Measurements from ENCODE around the gene ARHGEF35.
"Not testable (repeated sequence)": the region's sequence is repeated elsewhere in the genome, so short reads cannot be mapped to it uniquely, and the experiment has no call there.

Gene ARHGEF35

DNA sequence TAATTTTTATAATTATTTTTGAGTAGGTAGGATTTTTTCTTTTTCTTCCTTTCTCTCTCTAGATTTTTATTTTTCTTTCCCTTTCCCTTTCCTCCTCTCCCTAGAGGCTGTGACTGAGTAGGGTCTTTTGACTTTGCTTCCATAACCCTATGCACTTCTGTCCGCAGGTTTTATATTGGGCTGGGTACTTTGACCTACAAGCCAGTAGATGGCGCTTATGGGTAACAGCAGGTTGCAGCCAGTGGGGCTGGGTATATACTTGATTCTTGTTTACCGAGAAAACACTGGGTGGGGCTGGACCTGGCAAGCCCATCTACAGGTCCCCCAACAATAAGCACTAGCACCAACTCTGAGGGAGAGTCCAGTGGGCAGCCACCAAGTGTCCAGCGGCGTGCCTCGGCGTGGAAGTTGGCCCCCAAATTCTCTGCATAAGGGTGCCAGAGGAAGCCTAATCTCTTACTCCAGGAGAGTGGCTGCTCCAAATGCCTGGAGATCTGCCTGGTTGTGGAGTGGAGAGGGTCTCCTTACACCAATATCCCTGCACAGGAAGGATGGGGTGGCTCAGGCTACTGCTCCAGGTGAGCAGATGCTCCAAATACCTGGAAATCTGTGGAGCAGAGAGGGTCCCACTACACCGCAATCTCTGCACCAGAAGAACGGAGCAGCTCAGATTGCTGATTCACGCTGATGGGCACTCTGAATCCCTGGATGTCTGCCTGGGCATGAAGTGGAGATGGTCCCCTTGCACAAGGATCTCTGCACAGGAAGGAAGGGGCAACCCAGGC, 17.1 kb downstream of the ARHGEF35 start:
- DNase-seq: not testable (repeated sequence)

DNA sequence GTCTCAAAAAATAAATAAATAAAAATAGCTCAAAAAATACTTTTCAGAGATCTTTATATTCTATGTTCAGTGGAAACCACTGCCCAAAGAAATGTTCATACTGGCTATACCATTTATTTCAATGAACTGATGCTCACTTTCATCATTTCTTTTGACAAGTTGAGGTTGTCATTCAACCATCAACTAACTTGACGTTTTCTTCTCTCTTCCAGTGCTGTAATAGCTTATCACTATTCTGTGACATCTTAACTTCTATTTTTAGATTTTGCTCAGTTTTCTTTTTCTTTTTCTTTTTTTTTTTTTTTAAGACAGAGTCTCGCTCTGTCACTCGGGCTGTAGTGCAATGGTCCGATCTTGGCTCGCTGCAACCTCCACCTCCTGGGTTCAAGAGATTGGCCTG, 21.0 kb downstream of the ARHGEF35 start:
- DNase-seq: no peak

DNA sequence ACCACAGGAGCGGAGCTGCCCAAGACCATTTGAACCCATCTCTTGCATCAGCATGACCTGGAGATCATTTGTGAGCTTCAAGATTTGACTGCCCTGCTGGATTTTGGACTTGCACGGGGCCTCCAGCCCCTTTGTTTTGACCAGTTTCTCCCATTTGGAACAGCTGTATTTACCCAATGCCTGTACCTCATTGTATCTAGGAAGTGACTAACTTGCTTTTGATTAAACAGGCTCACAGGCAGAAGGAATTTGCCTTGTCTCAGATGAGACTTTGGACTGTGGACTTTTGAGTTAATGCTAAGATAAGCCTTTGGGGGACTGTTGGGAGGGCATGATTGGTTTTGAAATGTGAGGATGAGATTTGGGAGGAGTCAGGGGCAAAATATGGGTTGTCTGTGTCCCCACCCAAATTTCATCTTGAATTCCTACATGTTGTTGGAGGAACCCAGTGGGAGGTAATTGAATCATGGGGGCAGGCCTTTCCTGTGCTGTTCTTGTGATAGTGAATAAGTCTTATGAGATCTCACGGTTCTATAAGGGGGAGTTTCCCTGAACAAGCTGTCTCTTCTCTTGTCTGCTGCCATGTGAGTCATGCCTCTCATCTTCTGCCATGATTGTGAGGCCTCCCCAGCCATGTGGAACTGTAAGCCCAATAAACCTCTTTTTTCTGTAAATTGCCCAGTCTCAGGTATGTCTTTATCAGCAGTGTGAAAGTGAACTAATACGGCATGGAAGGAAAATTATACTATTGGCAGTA, 23.9 kb downstream of the ARHGEF35 start:
- not testable (repeated sequence) for DNase-seq

DNA sequence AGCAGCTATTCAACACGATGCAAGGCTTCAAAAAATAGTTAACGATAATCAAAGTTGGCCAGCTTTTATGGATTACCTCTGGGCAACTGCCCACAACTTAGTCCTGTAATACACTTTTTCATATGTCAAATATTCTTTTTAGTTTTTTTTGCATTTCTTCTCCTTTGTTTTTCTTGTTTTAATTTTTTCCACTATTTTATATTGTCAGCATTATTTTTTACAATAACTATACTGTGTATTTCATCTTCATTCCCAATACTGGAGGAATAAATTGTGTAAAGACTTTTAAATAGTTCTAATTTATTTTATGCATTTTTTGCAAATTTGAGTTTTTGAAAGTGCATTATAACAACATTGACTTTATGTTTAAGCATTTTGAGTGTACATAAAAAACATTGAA, 30.8 kb downstream of the ARHGEF35 start:
- no peak for DNase-seq

DNA sequence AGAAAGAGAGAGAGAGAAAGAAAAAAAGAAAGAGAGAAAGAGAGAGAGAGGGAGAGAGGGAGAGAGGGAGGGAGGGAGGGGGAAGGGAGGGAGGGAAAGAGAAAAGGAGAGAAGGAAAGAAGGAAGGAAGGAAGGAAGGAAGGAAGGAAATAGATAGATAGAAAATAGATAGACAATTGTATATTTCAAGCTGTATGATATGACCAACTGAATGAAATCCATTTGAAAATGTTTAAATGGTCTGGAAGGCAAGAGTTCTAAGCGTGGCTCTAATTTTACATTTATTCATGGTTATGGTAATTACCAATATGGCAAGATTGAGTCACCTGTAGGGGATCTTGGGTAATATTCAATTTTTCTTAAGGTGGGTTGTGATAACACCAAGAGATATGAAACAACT, 36.8 kb downstream of the ARHGEF35 start:
- DNase-seq: no peak

DNA sequence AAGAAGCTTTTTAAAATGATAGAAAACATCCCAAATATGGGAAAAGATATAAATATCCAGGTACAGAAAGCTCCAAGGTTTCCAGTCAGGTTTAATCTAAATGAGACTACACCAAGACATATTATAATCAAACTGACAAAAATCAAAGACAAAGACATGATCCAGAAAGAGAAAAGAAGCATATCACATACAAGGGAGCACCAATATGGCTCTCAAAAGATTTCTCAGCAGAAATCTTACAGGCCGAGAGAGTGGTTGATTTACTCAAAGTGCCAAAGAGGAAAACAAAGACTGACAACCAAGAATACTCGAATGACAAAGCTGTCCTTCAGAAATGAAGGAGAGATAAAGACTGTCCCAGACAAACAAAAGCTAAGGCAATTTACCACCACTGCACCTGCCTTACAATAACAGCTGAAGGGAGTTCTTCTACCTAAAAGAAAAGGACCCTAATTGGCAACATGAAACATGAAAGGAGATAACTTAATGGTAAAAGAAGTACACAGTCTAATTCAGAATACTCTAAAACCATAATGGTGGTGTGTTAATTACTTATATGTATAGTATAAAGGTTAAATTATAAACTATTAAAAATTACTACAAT, 47.3 kb downstream of the ARHGEF35 start:
- DNase-seq: no peak

DNA sequence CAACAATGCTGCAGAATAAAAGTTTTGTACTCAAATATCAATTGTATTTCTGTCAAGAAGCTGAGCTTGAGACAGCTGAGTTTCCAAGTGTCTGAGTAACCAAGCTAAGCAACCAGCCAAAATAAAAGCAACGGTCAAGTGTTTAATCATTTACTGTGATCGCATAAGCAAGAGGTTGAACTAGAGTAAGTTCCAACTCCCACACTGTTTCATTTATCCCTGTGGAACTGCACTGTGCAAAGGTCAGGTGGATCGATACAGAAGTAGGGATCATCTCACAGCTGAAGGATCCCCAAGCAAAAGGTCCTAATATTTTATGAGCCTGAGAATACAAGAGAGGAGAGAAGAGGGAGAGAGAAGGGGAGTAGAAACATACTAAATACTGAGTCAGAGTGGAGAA, 51.2 kb downstream of the ARHGEF35 start:
- no peak for DNase-seq

DNA sequence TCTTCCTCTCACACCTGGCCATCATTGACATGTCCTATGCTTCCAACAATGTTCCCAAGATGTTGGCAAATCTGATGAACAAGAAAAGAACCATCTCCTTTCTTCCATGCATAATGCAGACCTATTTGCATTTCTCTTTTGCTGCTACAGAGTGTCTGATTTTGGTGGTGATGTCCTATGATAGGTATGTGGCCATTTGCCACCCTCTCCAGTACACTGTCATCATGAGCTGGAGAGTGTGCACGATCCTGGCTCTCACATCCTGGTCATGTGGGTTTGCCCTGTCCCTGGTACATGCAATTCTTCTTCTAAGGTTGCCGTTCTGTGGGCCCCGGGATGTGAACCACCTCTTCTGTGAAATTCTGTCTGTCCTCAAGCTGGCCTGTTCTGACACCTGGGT, 53.4 kb downstream of the ARHGEF35 start:
- DNase-seq: no peak

DNA sequence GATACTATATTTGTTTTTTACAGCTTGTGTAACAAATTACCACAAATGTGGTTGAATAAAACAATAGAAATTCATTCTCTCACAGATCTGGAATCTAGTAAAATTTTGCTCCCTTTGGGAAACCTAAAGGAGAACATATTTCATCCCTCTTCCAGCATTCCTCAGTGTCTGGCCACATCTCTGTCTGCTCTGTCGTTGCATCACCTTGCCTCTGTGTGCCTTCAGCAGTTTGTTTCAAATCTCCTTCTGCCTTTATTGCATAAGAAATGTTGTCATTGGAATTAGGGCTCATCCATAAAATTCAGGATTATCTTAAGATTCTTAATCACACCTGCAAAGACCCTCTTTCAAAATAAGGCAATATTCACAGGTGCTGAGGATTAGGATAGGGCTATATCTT, 58.1 kb downstream of the ARHGEF35 start:
- DNase-seq: no peak
